HG02623 (cell line): Measurements from ENCODE around the gene DNAJA2.
"Not testable (repeated sequence)": the region's sequence is repeated elsewhere in the genome, so short reads cannot be mapped to it uniquely, and the experiment has no call there.

Source experiments
- ATAC-seq: cut with Tn5 transposase; IDR thresholded peaks from one replicate; pipeline ENCODE4 v1.9.1; 2021; ENCODE audit warnings: moderate library complexity; ENCODE audit not compliant: unreplicated experiment

Gene DNAJA2

DNA sequence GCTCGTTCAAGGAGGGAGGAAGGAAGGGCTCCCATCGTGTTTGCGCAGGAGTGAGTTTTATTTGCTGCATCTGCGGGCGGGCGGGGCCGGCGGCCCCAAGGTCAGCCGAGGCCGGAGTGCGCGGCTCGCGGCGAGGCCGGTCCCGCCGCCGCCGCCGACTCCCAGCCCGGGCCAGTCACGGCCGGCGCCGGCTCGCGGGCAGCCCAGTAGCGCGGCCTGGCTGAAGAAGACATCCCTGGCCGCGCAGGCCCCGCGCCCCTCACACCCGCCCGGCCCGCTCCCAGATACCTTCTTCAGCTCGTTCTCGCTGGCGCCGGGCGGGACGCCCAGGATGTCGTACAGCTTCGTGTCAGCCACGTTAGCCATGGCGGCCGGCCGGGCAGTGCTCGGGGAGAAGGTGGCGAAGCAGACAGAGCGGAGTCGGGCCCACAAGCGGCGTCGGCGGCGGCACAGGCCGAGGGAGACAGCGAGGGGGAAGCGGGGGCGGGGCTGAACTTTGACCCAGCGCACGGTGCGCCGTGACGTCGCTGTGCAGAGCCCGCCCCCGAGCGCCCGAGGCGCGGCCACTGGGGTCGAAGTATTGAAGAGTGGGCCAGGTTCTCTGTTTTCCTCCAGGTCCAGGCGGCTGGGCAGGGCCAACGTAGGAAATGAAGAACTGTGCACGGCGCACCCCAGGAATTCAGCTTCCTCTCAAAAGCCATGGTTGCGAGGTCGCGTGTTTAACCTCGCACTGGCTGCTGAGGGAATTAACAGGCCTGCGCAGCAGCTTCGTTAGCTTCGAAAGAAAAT, at the start of gene DNAJA2:
DNAJA2 (minus strand) TSS at position 468 of the 789 bp plus-strand sequence; CDS start at position 366, 102 bp downstream.
- ATAC-seq = peak; percentile 79

DNA sequence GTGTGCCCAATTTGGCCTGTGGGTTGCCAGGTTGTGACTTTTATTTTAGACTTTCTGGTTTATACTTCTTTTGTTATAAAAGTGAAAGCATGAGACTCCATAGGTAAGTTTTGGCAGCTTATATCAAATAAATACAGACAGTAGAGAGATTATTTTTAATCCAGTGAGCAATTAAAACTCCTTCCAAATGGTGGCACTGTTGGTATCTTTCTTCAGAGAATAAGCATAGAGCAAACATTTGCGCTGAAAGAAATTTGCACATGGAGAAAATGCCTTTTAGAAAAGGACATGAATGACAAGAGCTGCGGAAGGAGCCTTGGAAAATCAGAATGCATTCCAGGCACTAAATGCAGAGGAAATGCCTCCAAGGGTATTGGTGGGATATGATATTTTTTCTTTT, 46.1 kb upstream of the DNAJA2 start:
- no peak for ATAC-seq

DNA sequence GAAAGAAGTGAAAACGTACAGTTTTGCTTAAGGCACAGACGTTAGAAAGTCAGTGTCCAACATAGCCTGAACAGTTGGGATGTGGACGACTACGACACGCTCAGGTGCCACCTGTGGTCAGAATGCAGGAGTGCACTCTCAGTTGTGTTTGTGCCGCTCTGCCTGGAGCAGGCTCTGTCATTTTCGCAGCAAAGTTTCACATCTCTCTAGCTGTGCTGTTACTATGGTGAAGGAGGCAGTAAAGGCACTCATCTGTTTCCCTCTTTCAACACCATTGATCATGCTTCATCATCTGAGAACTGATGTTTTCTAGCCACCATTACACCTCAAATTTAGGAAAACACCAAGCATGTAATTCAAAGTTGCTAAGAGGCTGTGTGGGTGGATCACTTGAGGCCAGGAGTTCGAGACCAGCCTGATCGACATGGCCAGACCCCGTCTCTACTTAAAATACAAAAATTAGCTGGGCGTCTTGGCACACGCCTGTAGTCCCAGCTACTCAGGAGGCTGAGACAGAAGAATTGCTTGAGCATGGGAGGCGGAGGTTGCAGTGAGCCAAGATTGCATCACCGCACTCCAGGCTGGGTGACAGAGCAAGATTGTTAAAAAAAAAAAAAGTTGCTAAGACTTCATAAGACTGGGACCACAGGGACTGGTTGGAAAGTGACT, 44.9 kb upstream of the DNAJA2 start:
- ATAC-seq = peak; percentile 99

DNA sequence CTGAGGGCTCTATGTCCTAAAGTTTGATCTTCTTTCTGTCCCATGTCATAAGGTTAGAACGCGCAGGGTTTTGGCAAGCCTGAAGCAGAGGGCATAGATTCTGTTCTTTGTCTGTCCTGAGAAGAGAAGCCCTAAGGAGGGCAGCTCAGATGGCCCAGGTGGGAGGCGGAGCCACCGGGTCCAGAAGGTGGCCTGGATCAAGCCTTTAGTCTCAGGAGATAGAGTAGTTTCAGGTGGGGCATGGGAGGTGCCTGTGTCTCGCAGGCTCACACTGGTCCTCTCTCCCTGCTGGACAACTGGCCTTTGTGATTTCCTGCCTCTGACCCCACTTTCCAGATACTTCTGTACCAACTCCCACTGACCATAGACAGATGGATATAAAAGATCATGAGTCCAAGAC, 44.2 kb upstream of the DNAJA2 start:
- no peak for ATAC-seq

DNA sequence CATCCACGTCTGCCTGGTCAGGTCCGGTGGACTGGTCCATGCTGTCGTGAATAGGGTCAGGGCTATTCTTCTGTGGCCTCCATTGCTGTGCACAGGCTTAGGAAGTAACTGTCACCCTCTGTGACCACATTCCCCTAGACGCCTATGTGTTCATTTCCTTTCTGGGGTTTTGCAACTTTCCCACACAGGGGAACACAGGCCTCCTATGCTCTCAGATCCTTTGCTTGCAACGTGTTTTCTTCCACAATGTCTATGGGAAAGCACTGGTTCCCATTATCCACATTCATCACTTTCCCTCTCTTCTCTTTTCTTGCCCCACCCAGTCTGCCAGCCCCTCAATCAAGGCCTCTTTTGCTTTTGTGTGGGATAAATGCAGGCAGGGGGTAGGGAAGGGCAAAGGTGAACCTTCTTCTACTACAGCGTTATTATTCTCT, 43.2 kb upstream of the DNAJA2 start:
- ATAC-seq = peak; percentile 42

DNA sequence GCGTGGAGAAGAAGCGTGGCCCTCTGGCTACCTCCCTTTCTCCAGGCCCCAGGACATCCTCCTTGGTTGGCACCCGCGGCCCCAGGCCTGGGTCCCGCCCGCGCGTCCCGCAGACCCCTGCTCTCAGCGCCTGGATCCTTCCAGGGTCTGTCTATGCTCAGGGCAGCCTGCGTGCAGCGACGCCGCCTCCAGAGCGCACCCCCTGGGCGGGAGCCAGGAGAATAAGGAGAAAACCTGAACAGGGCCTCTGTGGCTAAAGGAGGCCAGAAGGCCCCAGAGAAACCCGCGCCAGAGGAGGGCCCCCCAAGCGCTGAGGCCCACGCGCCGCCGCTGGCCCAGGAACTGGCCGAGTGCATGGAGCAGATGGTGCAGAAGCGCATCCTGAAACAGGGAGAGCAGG, 40.4 kb upstream of the DNAJA2 start:
- ATAC-seq = no peak

DNA sequence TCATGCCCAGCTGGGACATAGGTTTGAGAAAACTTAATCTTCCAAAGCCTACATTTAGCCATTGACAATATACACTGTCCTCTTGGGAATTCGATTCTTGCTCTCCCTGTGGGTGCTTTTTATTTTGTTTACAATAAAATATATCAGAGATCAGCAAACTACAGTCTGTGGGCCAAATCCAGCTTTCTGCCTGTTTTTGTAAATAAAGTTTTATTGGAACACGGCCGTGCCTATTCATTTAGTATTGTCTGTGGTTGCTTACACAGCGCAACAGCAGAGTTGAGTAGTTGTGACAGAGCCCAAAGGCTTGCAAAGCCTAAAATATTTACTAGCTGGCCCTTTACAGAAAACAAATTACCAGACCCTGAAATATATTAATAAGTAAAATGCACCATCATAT, 39.7 kb upstream of the DNAJA2 start:
- ATAC-seq = no peak

DNA sequence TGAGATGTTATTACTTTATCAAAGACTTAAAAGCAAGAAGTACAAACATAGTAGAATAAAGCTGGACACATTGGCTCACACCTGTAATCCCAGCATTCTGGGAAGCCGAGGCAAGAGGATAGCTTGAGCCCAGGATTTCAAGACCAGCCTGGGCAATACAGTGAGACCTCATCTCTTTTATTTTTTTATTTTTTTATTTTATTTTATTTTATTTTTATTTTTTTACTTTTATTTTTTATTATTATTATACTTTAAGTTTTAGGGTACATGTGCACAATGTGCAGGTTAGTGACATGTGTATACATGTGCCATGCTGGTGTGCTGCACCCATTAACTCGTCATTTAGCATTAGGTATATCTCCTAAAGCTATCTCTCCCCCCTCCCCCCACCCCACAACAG, 37.3 kb upstream of the DNAJA2 start:
- not testable (repeated sequence) for ATAC-seq

DNA sequence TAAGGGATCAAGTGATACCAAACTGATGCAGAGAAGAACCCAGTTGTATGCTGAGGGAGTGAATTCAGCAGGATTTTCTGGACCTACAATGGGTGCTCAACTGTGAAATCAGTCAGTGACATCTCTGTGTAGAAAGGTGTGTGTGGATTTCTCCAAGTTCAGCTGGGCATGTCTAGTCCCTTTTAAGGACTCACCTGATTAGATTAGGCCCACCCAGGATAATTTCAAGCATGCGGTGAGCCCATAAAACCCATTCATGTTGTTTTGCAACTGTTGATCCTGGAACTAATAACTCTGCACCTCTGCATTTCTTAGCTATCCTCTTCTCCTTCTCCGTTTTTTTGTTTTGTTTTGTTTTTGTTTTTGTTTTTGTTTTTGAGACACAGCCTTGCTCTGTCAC, 35.1 kb upstream of the DNAJA2 start:
- ATAC-seq = no peak

DNA sequence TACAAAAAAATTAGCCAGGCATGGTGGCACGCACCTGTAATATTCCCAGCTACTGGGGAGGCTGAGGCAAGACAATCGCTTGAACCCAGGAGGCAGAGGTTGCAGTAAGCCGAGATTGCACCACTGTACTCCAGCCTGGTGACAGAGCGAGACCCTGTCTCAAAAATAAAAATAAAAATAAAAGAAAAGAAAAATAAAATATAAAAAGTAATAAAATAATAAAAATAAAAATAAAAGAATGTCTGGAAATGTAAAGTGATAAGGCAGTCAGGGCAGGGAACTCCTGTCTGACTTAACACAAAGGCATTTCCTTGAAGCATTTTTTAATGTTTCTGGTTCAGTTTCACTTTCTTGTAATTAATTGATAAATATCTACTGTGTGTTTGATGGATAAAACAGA, 34.7 kb upstream of the DNAJA2 start:
- no peak for ATAC-seq

DNA sequence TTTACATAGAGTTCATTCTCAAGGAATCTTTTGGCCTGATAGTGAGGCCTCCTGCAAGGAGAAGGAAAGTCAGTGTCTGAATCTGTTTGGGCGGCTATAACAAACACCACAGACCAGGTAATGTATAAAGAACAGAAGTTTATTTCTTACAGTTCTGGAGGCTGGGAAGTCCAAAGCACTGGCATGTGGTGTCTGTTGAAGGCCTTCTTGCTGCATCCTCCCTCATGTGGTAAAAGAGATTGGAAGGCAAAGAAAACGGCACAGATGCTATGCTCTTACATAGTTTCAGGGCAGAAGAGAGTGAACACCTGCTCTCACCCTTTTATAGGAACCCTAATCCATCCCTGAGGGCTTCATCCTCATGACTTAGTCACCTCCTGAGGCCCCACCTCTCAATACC, 31.2 kb upstream of the DNAJA2 start:
- no peak for ATAC-seq

DNA sequence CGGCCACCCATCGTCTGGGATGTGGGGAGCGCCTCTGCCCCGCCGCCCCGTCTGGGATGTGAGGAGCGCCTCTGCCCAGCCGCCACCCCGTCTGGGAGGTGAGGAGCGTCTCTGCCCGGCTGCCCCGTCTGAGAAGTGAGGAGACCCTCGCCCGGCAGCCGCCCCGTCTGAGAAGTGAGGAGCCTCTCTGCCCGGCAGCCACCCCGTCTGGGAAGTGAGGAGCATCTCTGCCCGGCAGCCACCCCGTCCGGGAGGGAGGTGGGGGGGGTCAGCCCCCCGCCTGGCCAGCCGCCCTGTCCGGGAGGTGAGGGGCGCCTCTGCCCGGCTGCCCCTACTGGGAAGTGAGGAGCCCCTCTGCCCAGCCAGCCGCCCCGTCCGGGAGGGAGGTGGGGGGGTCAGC, 26.6 kb upstream of the DNAJA2 start:
- not testable (repeated sequence) for ATAC-seq

DNA sequence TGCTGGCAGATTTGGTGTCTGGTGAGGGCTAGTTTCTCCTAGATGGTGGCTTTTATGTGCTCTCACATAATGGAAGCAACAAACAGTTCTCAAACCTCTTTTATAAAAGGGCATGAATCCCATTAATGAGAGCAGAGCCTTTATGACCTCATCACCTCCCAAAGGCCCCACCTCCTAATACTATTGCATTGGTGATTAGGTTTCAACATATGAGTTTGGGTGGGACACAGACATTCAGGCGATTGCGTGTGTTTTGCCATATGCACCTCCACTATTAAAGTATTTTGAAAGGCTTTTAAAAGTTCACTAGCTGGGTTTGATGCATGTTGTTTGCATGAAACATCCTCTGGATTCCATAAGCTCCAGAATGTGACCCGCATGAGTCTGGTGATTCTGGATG, 24.4 kb upstream of the DNAJA2 start:
- no peak for ATAC-seq

DNA sequence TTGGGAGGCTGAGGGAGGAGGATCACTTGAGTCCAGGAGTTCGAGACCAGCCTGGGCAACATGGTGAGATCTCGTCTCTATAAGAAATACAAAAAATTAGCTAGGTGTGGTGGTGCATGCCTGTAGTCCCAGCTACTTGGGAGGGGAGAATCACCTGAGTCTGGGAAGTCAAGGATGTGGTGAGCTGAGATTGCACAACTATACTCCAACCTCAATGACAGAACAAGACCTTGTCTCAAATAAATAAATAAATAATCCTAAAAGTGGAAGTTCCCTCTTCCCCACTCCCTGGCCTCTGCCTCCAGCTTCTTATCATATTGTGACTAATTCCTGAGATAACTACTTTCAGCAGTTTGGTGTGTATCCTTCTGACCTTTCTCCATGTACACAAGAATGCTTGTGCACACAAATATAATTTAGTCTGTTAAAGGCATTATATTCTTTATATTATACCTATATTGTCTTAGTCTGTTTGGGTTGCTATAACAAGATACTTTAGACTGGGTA, 23.5 kb upstream of the DNAJA2 start:
- ATAC-seq = no peak

DNA sequence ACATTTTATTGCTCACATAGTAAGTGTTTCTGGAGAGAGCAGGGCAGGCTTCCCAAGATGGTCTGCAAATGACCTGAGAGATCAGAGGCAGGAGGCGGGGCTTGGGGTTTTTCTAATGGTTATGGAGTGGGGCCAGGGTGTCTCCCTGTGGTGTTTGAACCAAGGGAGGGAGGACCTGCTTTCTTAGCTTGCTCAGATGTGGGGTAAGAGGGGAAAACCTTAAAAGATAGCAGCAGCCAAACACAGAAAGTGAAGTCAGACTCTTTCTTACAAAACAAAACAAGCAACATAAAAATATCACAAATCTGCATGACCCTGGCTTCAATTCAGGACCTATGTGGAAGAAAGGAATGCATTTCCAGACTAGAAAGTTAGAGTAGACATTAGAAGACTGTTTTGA, 22.9 kb upstream of the DNAJA2 start:
- ATAC-seq = no peak

DNA sequence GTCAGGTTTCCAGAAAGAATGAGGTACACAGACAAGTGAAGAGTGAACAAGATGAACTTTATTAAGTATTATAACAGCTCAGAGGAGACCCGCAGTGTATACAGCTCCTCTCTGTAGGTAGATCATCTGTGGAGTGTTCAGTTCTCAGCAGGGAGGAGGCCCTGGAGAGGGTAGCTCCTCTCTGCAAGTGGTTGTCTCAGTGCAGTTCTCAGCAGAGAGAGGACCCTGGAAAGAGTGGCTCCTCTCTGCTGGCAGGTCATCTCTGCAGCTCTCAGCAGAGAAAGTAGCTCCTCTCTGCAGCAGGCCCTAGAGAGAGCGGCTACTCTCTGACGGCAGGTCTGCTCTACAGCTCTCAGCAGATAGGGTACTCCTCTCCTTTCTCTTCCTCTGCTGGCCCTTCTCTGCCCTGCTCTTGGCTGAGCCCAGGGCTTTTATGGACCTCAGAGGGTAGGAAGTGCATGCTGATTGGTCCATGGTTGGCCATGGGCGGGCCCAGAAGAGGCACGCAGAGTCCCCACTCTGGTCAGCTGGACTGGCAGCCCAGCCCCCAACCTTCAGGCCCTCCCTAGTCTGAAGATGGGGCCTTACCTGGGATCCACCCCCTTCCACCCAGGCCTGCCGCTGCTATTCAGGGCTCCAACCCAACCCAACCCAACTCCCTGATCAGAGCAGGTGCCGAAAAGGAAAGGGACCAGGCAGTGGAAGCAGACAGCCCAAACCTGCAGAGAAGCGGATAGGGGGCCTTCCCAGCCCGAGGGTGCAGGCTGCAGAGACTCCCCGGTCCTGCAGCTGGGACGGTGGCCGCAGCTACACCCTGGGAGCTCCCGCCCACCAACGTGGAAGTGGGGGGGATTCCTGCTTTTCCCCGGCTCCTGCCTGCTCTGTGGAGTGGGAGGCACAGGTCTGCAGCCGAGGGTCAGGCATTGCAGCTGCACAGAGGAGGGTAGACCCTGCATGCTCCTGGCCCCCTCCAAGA, 18.5 kb upstream of the DNAJA2 start:
- no peak for ATAC-seq

DNA sequence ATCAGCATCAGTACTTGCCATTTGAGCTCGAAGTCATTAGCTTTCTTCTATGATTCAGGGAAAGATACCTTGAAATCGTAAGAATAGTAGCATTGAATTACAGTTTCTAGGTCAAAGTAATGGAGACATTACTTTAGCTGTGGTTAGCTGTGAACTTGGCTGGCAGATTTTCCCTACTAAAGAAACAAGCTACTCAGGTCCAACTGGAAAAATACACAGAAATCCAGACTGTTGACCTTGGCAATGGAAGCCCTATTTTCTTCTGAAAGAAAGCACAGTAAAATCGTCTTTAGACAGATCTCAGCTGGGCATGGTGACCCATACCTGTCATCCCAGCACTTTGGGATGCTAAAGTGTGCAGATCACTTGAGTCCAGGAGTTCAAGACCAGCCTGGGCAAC, 13.4 kb upstream of the DNAJA2 start:
- no peak for ATAC-seq

DNA sequence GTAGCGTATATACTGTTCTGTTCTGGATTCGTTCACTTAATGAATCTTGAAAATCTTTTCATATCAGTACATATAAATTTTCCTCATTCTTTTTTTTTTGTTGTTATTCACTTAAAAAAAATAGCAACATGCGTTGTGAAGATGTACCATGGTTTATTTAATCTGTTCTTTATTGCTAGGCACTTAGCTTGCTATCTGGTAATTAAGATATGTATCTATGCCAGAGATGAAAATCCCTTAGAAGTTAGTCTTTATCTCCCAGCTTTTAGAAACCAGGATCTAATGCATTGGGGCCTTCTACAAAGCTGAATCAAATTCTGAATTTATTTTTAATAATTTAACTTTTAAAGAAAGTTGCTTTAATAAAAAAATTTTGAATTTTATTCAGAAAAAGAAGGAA, 13.0 kb upstream of the DNAJA2 start:
- ATAC-seq = no peak

DNA sequence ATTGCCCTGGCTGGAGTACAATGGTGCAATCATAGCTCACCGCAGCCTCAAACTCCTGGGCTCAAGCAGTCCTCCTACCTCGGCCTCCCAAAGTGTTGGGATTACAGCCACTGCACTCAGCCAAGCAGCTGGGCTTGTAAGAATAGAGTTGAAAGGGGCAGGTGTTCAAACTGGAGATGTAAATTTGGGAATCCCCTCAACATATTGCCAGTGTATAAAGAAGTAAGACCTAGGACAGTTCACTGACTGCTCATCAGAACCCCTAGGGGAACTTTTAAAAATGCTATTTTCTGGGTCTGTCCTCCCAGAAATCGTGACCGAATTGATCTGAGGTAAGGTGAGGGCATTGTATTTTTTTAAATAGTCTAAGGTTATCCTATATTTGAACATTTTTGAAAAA, 8.9 kb upstream of the DNAJA2 start:
- no peak for ATAC-seq

DNA sequence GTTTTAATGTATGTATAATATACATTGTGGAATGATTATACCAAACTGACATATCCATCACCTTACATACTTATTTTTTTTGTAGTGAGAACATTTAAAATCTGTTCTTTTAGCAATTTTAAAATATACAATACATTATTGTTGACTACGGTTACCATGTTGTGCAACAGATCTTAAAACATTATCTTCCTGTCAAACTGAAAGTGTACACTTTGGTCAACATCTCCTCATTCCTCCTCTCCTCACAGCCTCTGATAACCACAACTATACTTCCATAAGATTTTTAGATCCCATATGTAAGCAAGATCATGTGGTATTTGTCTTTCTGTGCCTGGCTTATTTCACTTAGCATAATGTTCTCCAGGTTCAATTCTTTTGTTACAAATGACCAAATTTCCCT, 7.5 kb upstream of the DNAJA2 start:
- no peak for ATAC-seq

DNA sequence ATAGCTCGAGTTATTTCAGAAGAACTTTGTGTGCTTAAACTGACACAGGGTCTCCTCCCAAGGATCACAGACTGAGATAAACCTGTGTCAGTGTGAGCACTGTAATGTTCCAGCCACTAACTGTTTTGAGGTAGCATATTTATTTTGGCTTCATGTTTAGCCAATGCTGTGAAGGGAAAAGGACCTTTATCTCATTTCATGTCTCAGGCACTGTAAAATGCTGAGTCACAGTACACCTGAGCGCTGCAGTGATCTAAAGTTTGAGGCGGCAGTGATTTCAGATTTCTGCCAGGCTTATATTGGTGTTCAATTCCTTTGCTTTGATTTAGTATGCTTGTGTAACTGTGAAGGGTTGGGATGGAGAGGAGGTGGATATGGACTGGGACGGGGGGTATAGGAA, 3.1 kb upstream of the DNAJA2 start:
- ATAC-seq = no peak
